Measurements from ENCODE around the gene LETMD1.

DNA sequence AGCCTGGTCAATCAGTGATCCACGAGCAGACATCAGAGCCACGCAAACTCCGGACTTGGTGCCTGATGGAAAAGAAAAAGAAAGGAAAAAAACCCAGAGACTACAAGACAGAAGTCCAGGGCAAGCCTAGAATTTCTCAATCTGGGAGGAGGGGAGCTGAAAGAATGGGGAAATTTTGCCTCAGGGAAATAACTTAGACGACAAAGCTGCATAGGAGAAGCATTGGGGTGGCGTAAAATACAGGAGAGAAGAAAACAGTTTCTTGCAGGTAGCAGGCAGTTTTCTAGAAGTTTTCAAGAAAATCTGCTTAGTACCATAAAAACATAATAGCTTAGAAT is 19.3 kb upstream of the LETMD1 start:
- TF ChIP-seq, protein P1, sequence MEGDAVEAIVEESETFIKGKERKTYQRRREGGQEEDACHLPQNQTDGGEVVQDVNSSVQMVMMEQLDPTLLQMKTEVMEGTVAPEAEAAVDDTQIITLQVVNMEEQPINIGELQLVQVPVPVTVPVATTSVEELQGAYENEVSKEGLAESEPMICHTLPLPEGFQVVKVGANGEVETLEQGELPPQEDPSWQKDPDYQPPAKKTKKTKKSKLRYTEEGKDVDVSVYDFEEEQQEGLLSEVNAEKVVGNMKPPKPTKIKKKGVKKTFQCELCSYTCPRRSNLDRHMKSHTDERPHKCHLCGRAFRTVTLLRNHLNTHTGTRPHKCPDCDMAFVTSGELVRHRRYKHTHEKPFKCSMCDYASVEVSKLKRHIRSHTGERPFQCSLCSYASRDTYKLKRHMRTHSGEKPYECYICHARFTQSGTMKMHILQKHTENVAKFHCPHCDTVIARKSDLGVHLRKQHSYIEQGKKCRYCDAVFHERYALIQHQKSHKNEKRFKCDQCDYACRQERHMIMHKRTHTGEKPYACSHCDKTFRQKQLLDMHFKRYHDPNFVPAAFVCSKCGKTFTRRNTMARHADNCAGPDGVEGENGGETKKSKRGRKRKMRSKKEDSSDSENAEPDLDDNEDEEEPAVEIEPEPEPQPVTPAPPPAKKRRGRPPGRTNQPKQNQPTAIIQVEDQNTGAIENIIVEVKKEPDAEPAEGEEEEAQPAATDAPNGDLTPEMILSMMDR (conservative IDR thresholded peaks at IDR 0.05), result no peak
- TF ChIP-seq ZFX (IDR thresholded peaks at IDR 0.05), result no peak
